Caco-2 (cell line): ENCODE measurements around the gene MRRF. TPM values are rescaled to one million over a fixed set of nuclear protein-coding genes. Genes with fewer than 3 reads are reported as not detected.
"Not testable (repeated sequence)": the region's sequence is repeated elsewhere in the genome, so short reads cannot be mapped to it uniquely, and the experiment has no call there.

Experiments used
- BruUV-seq: library from RNA; stranded (reverse); fragments of 400-500 nt; replicated peaks from 2 replicates; lab custom pipeline; 2021; lab: Mats Ljungman, UMichigan
- CTCF ChIA-PET: fragments of 300-600 bp; sonication (Branson Sonifier 250); formaldehyde crosslinking; loops from one replicate; lab custom pipeline; 2022; ENCODE audit warnings: antibody characterized with exemption; lab: Charles Lee
- POLR2A ChIA-PET: fragments of 300-600 bp; sonication (Branson Sonifier 250); formaldehyde crosslinking; loops from one replicate; lab custom pipeline; 2022; ENCODE audit warnings: antibody characterized with exemption; lab: Charles Lee
- DNase-seq, 2 experiments: peaks; one replicate each; pipeline versions ENCODE4 v3.0.0 to v3.0.0-alpha.2; 2020 to 2022
- H3K27me3 ChIP-seq: replicated peaks from 2 replicates; pipeline ENCODE4 v1.6.0; 2011; ENCODE audit warnings: low read length; ENCODE audit not compliant: control insufficient read depth, insufficient read depth
- H3K36me3 ChIP-seq: 2 replicates; pipeline ENCODE4 v1.5.1; 2011; ENCODE audit warnings: low read length; ENCODE audit not compliant: control insufficient read depth, insufficient read depth
- H3K4me1 ChIP-seq: fragments of 250-450 bp; sonication (Bioruptor Pico); 2 replicates; pipeline ENCODE4 v1.5.1; 2020; ENCODE audit warnings: mild to moderate bottlenecking
- H3K4me3 ChIP-seq: 2 replicates; pipeline ENCODE4 v1.5.1; 2011; ENCODE audit warnings: low read depth, mild to moderate bottlenecking, control low read depth, low read length
- H3K9me3 ChIP-seq: fragments of 250-450 bp; sonication (Bioruptor Pico); 2 replicates; pipeline ENCODE4 v1.5.1; 2020; ENCODE audit warnings: mild to moderate bottlenecking, moderate library complexity
- H3K27ac Mint-ChIP-seq: one replicate; pipeline ENCODE4 v1.8.0; 2022; ENCODE audit warnings: mixed read lengths; ENCODE audit not compliant: unreplicated experiment
- H3K27me3 Mint-ChIP-seq: one replicate; pipeline ENCODE4 v1.8.0; 2022; ENCODE audit warnings: mixed read lengths; ENCODE audit not compliant: insufficient read depth, unreplicated experiment
- H3K36me3 Mint-ChIP-seq: one replicate; pipeline ENCODE4 v1.8.0; 2022; ENCODE audit warnings: mild to moderate bottlenecking, mixed read lengths; ENCODE audit not compliant: insufficient read depth, unreplicated experiment
- H3K4me1 Mint-ChIP-seq: one replicate; pipeline ENCODE4 v1.8.0; 2022; ENCODE audit warnings: low read depth, mixed read lengths; ENCODE audit not compliant: unreplicated experiment
- H3K4me3 Mint-ChIP-seq: one replicate; pipeline ENCODE4 v1.8.0; 2022; ENCODE audit warnings: mild to moderate bottlenecking, moderate library complexity, mixed read lengths; ENCODE audit not compliant: unreplicated experiment
- H3K9me3 Mint-ChIP-seq: one replicate; pipeline ENCODE4 v1.8.0; 2022; ENCODE audit warnings: mixed read lengths; ENCODE audit not compliant: unreplicated experiment
- intact Hi-C: fragments of 100-400 bp; cut with micrococcal nuclease; formaldehyde crosslinking; loops from one replicate; pipeline ENCODE4 v1.10.0; 2022; ENCODE audit not compliant: unreplicated experiment
- total RNA-seq: library from RNA; stranded (reverse); gene quantifications from 2 replicates; pipeline ENCODE4 v1.2.3, GENCODE V29; 2022
- TF ChIP-seq, protein P1 (sequence below), 2 experiments: fragments of 200-600 bp in 1 of 2; IDR thresholded peaks; 1 replicate in 1 of 2; 2 replicates in 1 of 2; pipeline versions ENCODE4 v1.5.1 to v1.8.0; 2011 to 2022; ENCODE audit warnings: antibody characterized with exemption in 1 of 2, control low read depth in 1 of 2, inconsistent platforms in 1 of 2, low read depth in 1 of 2, low read length in 1 of 2, mild to moderate bottlenecking in 1 of 2, moderate library complexity in 1 of 2; ENCODE audit not compliant: insufficient read depth in 1 of 2, severe bottlenecking in 1 of 2, unreplicated experiment in 1 of 2

MRRF gene
- total RNA-seq, 1 experiment from 2014 or later, result 64.6 TPM

DNA sequence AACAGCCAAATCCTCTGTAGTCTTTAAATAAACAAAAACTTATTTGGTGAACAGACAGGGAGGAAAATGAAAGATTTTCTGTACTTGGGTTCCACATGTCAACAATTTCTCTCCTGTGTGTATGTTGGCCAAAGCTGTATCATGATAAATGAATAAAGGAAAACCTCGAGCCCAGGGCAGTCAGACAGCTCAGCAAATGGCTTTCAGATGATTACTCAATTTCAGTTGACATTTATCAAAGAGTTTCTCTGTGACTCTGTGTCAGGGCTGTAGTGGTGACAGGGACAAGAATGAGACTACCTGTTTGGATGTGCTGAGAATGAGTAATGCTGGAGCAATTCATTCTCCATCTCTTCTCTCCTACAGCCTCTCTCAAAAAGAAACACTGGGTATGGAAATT lies 60.4 kb downstream of the MRRF start:
- H3K4me1 Mint-ChIP-seq, result no peaks in the 10 kb centered on the region
- ChIA-PET POLR2A (no interaction called here), CTCF (interaction anchor here (1.1 kb wide), 1 partner anchor 111 kb away, joined by 3 read pairs; no protein-coding TSS in a partner anchor)
- peaks cover 32% of the 10 kb centered on the region for H3K36me3 Mint-ChIP-seq
- H3K9me3 Mint-ChIP-seq, result no peaks in the 10 kb centered on the region
- H3K27ac Mint-ChIP-seq, result no peak overlapping the region
- BruUV-seq, result no TSS peak
- Histone ChIP-seq H3K27me3 (no peaks in the 10 kb centered on the region), H3K4me3 (no peak overlapping the region), H3K4me1 (no peaks in the 10 kb centered on the region), H3K36me3 (no peaks in the 10 kb centered on the region; the same call in 1 of the 2 replicates), H3K9me3 (no peaks in the 10 kb centered on the region)
- no peak for DNase-seq
- TF ChIP-seq, protein P1, sequence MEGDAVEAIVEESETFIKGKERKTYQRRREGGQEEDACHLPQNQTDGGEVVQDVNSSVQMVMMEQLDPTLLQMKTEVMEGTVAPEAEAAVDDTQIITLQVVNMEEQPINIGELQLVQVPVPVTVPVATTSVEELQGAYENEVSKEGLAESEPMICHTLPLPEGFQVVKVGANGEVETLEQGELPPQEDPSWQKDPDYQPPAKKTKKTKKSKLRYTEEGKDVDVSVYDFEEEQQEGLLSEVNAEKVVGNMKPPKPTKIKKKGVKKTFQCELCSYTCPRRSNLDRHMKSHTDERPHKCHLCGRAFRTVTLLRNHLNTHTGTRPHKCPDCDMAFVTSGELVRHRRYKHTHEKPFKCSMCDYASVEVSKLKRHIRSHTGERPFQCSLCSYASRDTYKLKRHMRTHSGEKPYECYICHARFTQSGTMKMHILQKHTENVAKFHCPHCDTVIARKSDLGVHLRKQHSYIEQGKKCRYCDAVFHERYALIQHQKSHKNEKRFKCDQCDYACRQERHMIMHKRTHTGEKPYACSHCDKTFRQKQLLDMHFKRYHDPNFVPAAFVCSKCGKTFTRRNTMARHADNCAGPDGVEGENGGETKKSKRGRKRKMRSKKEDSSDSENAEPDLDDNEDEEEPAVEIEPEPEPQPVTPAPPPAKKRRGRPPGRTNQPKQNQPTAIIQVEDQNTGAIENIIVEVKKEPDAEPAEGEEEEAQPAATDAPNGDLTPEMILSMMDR (IDR thresholded peaks at IDR 0.05; ENCODE audit: insufficient read depth in 1 of 2, low read depth in 1 of 2, low read length in 1 of 2, severe bottlenecking in 1 of 2, unreplicated experiment in 1 of 2), result no peak
- intact Hi-C loops, result no loop called here
- no peaks in the 10 kb centered on the region for H3K27me3 Mint-ChIP-seq
- H3K4me3 Mint-ChIP-seq, result no peak overlapping the region

DNA sequence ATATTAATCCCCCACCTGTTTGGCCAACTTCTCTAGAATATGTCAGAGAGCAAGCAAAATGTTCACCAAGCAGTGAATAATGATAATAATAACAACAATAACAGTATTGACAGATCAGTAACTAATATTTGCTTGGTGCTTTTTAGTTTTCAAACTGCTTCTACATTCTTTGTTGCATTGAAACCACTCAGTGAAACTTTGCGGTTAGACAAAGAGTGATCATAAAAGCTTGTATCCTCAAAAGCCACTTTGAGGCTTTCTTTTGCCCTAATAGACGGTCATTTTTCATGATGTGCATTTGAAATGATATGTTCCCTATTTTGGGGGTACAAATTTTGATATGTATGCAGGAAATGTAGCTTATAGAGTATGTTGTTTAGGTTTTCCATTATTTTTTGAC lies 62.5 kb downstream of the MRRF start:
- ChIA-PET POLR2A (no interaction called here), CTCF (interaction anchor here (0.9 kb wide), 1 partner anchor 23 kb away, joined by 3 read pairs; no protein-coding TSS in a partner anchor)
- Histone ChIP-seq H3K4me1 (no peaks in the 10 kb centered on the region), H3K27me3 (no peaks in the 10 kb centered on the region), H3K9me3 (no peaks in the 10 kb centered on the region), H3K36me3 (no peaks in the 10 kb centered on the region; the same call in 1 of the 2 replicates), H3K4me3 (no peak overlapping the region)
- Mint-ChIP-seq H3K36me3 (peaks cover 23% of the 10 kb centered on the region), H3K27ac (no peak overlapping the region), H3K9me3 (no peaks in the 10 kb centered on the region), H3K4me3 (no peak overlapping the region), H3K27me3 (no peaks in the 10 kb centered on the region), H3K4me1 (no peaks in the 10 kb centered on the region)
- no TSS peak for BruUV-seq
- intact Hi-C loops, result no loop called here
- DNase-seq, result no peak
- TF ChIP-seq, protein P1 (IDR thresholded peaks at IDR 0.05; ENCODE audit: insufficient read depth in 1 of 2, low read depth in 1 of 2, low read length in 1 of 2, severe bottlenecking in 1 of 2, unreplicated experiment in 1 of 2), result no peak

DNA sequence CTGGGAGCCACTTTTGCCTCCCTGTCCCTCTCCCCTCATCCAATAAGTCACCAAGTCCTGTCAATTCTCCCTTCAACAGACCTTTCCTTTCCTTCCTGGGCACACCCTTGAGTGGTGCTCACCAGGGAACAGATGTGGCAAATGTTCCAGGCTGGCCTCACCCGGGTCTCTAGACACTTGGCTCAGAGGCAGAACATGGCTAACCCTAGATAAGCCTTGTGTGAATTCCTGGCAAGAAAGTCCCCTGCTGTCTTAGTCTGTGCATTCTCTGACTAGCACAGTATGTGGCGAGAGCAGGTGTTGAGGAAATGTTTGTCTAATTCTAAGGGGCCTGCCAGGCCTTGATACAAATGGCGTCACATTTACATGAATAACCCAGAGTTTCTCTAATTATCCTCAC lies 64.9 kb downstream of the MRRF start:
- BruUV-seq, result no TSS peak
- Mint-ChIP-seq H3K4me3 (no peak overlapping the region), H3K4me1 (no peaks in the 10 kb centered on the region), H3K27ac (no peak overlapping the region), H3K27me3 (no peaks in the 10 kb centered on the region), H3K36me3 (peaks cover 10% of the 10 kb centered on the region), H3K9me3 (no peaks in the 10 kb centered on the region)
- intact Hi-C loops, result no loop called here
- ChIA-PET CTCF (no interaction called here), POLR2A (no interaction called here)
- no peaks in the 10 kb centered on the region for H3K4me1 ChIP-seq
- no peak overlapping the region for H3K4me3 ChIP-seq
- no peaks in the 10 kb centered on the region for H3K9me3 ChIP-seq
- H3K27me3 ChIP-seq, result no peaks in the 10 kb centered on the region
- TF ChIP-seq, protein P1 (IDR thresholded peaks at IDR 0.05; ENCODE audit: insufficient read depth in 1 of 2, low read depth in 1 of 2, low read length in 1 of 2, severe bottlenecking in 1 of 2, unreplicated experiment in 1 of 2), result no peak
- no peaks in the 10 kb centered on the region; the same call in 1 of the 2 replicates for H3K36me3 ChIP-seq
- no peak for DNase-seq

DNA sequence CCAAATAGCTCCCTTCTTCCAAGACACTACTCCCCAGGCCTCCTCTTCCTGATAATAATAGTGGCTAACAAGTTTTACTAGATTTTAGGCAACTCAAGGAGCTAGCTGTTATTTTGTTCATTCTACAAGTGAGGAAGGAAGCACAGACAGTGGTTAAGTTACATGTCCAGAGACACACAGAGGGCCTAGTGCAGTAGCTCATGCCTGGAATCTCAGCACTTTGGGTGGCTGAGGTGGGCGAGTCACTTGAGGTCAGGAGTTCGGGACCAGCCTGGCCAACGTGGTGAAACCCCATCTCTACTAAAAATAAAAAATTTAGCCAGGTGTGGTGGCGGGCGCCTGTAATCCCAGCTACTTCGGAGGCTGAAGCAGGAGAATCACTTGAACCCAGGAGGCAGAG lies 65.8 kb downstream of the MRRF start:
- H3K4me3 Mint-ChIP-seq, H3K27me3 ChIP-seq, H3K36me3 Mint-ChIP-seq, H3K36me3 ChIP-seq, intact Hi-C loops, H3K27me3 Mint-ChIP-seq, BruUV-seq, DNase-seq, H3K4me1 ChIP-seq, POLR2A ChIA-PET, H3K4me3 ChIP-seq, H3K9me3 ChIP-seq, H3K4me1 Mint-ChIP-seq, H3K9me3 Mint-ChIP-seq, H3K27ac Mint-ChIP-seq: not testable (repeated sequence)
- CTCF ChIA-PET, result interaction anchor here (0.7 kb wide), 1 partner anchor 9 kb away, joined by 3 read pairs; no protein-coding TSS in a partner anchor
